Neutrophil (primary cell): ENCODE data around the gene DNAH7.

Experiments used
- H3K27ac ChIP-seq: fragments of 200-600 bp; sonication (generic); 2 replicates; pipeline ENCODE4 v1.5.1; 2016; ENCODE audit warnings: mild to moderate bottlenecking, moderate library complexity
- H3K27me3 ChIP-seq: fragments of 200-600 bp; sonication (generic); 2 replicates; pipeline ENCODE4 v1.6.0; 2016; ENCODE audit warnings: mild to moderate bottlenecking
- H3K36me3 ChIP-seq: fragments of 200-600 bp; sonication (generic); 2 replicates; pipeline ENCODE4 v1.5.1; 2017
- H3K4me1 ChIP-seq, 2 experiments: fragments of 200-600 bp in 1 of 2; sonication (generic) in 1 of 2; 1 replicate in 1 of 2; 2 replicates in 1 of 2; pipeline versions ENCODE4 v1.5.1 to v1.6.1; 2013 to 2016; ENCODE audit warnings: low read depth in 1 of 2, low read length in 1 of 2, mild to moderate bottlenecking in 1 of 2, moderate library complexity in 1 of 2; ENCODE audit not compliant: control insufficient read depth in 1 of 2, insufficient read depth in 1 of 2
- H3K4me3 ChIP-seq, 2 experiments: fragments of 200-600 bp in 1 of 2; sonication (generic) in 1 of 2; 1 replicate in 1 of 2; 2 replicates in 1 of 2; pipeline ENCODE4 v1.5.1; 2013 to 2016; ENCODE audit warnings: low read depth in 1 of 2, low read length in 1 of 2, mild to moderate bottlenecking in 1 of 2, moderate library complexity in 1 of 2
- H3K9me3 ChIP-seq: fragments of 200-600 bp; sonication (generic); 2 replicates; pipeline ENCODE4 v1.5.1; 2016
- CTCF ChIP-seq: fragments of 200-600 bp; sonication (generic); IDR thresholded peaks from 2 replicates; pipeline ENCODE4 v1.5.1; 2016; ENCODE audit warnings: antibody characterized with exemption

The DNAH7 gene

GRCh38 chr2:195766691-195767090 lies 301.9 kb downstream of the DNAH7 start:
- Histone ChIP-seq H3K36me3 (no peaks in the 10 kb centered on the region), H3K27me3 (no peaks in the 10 kb centered on the region), H3K4me1 (no peaks in the 10 kb centered on the region), H3K9me3 (no peaks in the 10 kb centered on the region), H3K27ac (no peak overlapping the region), H3K4me3 (no peak overlapping the region)
- no peak for TF ChIP-seq CTCF

- Histone ChIP-seq H3K27ac (no peak overlapping the region), H3K9me3 (no peaks in the 10 kb centered on the region), H3K36me3 (no peaks in the 10 kb centered on the region), H3K27me3 (no peaks in the 10 kb centered on the region), H3K4me3 (no peak overlapping the region), H3K4me1 (no peaks in the 10 kb centered on the region)
- no peak for TF ChIP-seq CTCF
Observed at GRCh38 chr2:195763866-195764265, 304.8 kb downstream of the DNAH7 start.

- H3K36me3 ChIP-seq = no peaks in the 10 kb centered on the region
Observed at GRCh38 chr2:195759877-195760276, 308.8 kb downstream of the DNAH7 start.

GRCh38 chr2:195758846-195759245 lies 309.8 kb downstream of the DNAH7 start:
- no peaks in the 10 kb centered on the region for H3K9me3 ChIP-seq
- TF ChIP-seq CTCF = no peak
- H3K27me3 ChIP-seq = no peaks in the 10 kb centered on the region
- no peak overlapping the region for H3K4me3 ChIP-seq
- H3K4me1 ChIP-seq = no peaks in the 10 kb centered on the region
- no peak overlapping the region for H3K27ac ChIP-seq
- no peaks in the 10 kb centered on the region for H3K36me3 ChIP-seq

More at GRCh38 chr2:195759877-195760276, 308.8 kb downstream of the DNAH7 start:
- no peak overlapping the region for H3K27ac ChIP-seq
- H3K4me1 ChIP-seq = no peaks in the 10 kb centered on the region
- H3K9me3 ChIP-seq = no peaks in the 10 kb centered on the region
- no peak overlapping the region for H3K4me3 ChIP-seq
- H3K27me3 ChIP-seq = no peaks in the 10 kb centered on the region
- no peak for TF ChIP-seq CTCF

- H3K4me3 ChIP-seq = no peak overlapping the region
- no peaks in the 10 kb centered on the region for H3K9me3 ChIP-seq
- no peaks in the 10 kb centered on the region for H3K27me3 ChIP-seq
- no peaks in the 10 kb centered on the region for H3K4me1 ChIP-seq
- TF ChIP-seq CTCF = no peak
- no peaks in the 10 kb centered on the region for H3K36me3 ChIP-seq
- H3K27ac ChIP-seq = no peak overlapping the region
Observed at GRCh38 chr2:195756218-195756942, 312.3 kb downstream of the DNAH7 start.
